GM06990 (cell line): ENCODE measurements around the gene RFX7.

ENCODE experiments used
- DNase-seq: peaks from one replicate; pipeline ENCODE4 v3.0.0-alpha.2; 2011; ENCODE audit not compliant: insufficient read length; ENCODE audit errors: extremely low read depth
- H3K27me3 ChIP-seq: replicated peaks from 2 replicates; pipeline ENCODE4 v1.6.0; 2011; ENCODE audit warnings: low read length; ENCODE audit not compliant: control insufficient read depth, insufficient read depth
- H3K36me3 ChIP-seq: 2 replicates; pipeline ENCODE4 v1.5.1; 2011; ENCODE audit warnings: low read length; ENCODE audit not compliant: control insufficient read depth, insufficient read depth
- H3K4me3 ChIP-seq: replicated peaks from 2 replicates; pipeline ENCODE4 v1.5.1; 2011; ENCODE audit warnings: low read depth, mild to moderate bottlenecking, control low read depth, low read length
- TF ChIP-seq, protein P1 (sequence below): IDR thresholded peaks from 2 replicates; pipeline ENCODE4 v1.5.1; 2011; ENCODE audit warnings: low read length, control low read depth, mild to moderate bottlenecking, inconsistent platforms; ENCODE audit not compliant: insufficient read depth, poor library complexity, severe bottlenecking

RFX7 gene

DNA sequence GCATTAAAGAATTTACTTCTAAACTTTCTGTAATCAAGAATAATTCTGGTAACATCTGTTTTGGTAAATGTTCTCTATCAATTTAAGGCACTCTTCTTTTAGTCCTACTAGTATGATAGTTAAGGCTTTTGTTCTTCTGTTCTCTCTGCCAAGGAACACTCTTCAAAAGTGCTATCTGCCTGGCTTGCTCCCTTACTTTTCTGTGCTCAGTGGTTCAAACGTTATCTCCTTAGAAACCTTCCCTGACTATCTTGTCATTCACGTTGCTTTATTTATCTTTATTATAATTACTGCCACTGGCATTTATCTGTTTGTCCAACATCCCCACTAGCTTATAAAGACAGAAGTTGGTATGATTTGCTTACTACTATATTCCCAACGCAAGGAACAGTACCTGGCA, 59.2 kb downstream of the RFX7 start:
- Histone ChIP-seq H3K36me3 (no peaks in the 10 kb centered on the region), H3K27me3 (no peaks in the 10 kb centered on the region), H3K4me3 (no peak overlapping the region)
- DNase-seq: no peak
- TF ChIP-seq, protein P1, sequence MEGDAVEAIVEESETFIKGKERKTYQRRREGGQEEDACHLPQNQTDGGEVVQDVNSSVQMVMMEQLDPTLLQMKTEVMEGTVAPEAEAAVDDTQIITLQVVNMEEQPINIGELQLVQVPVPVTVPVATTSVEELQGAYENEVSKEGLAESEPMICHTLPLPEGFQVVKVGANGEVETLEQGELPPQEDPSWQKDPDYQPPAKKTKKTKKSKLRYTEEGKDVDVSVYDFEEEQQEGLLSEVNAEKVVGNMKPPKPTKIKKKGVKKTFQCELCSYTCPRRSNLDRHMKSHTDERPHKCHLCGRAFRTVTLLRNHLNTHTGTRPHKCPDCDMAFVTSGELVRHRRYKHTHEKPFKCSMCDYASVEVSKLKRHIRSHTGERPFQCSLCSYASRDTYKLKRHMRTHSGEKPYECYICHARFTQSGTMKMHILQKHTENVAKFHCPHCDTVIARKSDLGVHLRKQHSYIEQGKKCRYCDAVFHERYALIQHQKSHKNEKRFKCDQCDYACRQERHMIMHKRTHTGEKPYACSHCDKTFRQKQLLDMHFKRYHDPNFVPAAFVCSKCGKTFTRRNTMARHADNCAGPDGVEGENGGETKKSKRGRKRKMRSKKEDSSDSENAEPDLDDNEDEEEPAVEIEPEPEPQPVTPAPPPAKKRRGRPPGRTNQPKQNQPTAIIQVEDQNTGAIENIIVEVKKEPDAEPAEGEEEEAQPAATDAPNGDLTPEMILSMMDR: no peak

DNA sequence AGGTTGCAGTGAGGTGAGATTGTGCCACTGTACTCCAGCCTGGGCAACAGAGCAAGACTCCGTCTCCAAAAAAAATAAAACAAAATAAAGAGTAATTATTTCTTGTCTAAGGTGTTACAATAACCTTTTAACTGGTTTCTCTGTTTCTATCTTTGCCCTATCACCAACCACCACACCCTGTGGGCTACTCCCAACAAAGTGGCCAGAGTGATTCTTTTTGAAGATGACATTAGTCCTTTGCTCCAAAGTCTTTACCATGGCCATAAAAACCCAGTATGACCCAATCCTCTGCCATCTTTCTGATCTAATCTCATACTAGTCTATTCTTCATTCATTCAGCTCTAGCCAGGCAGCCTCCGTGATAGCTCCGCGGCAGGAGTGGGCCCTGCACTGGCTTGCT, 62.8 kb downstream of the RFX7 start:
- Histone ChIP-seq H3K4me3 (no peak overlapping the region), H3K27me3 (no peaks in the 10 kb centered on the region), H3K36me3 (peaks cover 1% of the 10 kb centered on the region; the same call in 1 of the 2 replicates)
- DNase-seq: no peak
- TF ChIP-seq, protein P1: no peak

DNA sequence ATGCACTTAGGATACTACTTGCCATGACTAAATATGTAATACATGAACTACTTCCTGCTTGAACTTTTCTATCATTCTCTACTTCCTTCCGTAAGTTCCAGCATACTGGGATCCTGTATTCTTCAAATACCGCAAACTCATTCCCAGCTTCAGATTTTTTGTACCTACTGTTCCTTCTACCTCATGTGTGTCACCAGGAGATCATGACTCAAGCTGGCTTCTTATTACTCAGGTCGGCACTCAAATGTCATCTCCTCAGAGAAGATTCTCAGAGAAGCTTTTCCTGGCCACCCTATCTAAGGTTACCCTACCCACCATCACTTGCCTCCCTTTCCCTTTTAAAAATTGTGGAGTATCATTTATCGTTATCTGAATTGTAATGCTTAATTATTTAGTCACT, 66.7 kb downstream of the RFX7 start:
- Histone ChIP-seq H3K4me3 (no peak overlapping the region), H3K27me3 (no peaks in the 10 kb centered on the region), H3K36me3 (peaks cover 4% of the 10 kb centered on the region)
- DNase-seq: no peak
- TF ChIP-seq, protein P1: no peak

DNA sequence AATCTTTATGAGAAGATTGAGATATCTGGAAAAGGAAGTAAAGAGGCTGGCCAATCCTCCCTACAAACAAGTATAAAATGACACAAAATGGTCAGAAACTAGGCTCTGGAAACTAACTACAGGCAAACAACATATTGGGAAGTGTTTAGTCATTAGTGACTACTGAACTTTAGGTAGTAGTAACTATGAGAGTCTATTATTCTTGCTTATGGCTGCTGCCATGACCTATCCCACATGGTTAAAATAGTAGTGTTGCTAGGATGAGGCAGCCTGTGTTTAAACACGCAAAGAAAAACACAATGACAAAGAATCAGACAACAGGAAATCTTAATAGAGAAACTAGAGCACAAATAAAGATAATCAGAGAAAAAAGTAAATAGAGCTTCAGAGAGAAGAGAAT, 67.9 kb downstream of the RFX7 start:
- TF ChIP-seq, protein P1: no peak
- Histone ChIP-seq H3K4me3 (no peak overlapping the region), H3K27me3 (no peaks in the 10 kb centered on the region), H3K36me3 (peaks cover 6% of the 10 kb centered on the region)
- no peak for DNase-seq

DNA sequence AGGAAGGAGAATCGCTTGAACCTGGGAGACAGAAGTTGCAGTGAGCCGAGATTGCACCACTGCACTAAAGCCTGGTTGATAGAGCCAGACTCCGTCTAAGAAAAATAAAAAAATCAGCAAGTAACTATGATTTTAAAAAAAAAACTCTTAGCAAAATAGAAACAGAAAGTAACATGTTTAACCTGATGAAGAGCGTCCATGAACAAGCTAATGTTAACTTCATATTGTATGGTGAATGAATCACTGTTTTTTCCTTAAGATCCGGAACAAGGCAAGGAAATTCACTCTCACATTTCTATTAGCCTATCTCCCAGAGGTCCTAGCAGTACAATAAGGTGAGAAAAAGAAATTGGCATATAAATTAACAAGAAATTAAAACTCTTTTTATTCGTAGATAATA, 69.0 kb downstream of the RFX7 start:
- Histone ChIP-seq H3K4me3 (no peak overlapping the region), H3K36me3 (peaks cover 6% of the 10 kb centered on the region), H3K27me3 (no peaks in the 10 kb centered on the region)
- TF ChIP-seq, protein P1: no peak
- DNase-seq: no peak

DNA sequence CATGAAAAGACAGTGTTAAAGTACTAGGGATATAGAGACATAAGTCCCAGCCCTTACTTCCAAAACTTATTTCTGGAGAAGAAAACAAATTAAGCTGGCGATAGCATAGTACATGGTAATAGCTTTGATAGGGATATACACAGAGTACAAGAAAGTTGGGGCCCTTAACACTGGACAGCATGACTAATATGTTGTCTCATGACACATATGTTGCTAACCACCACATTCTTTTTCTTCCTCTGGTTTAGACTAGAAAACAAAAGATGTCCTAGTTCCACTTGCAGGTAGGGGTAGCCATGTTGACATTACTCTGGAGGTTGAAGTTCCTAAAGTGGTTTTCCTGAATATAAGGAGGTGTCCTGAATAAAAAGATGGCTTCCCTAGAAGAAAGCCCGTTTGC, 75.3 kb downstream of the RFX7 start:
- no peak for DNase-seq
- Histone ChIP-seq H3K27me3 (no peaks in the 10 kb centered on the region), H3K36me3 (peaks cover 5% of the 10 kb centered on the region), H3K4me3 (no peak overlapping the region)
- TF ChIP-seq, protein P1: no peak
